Omental fat pad (tissue), 4 donors: ENCODE results near the gene LMAN2L. TPM values are rescaled to one million over a fixed set of nuclear protein-coding genes. Genes with fewer than 3 reads are reported as not detected.

Experiments
- ATAC-seq: fragments of 150-250 bp; one replicate; pipeline ENCODE4 v1.9.1; 2016; ENCODE audit warnings: mild to moderate bottlenecking, moderate library complexity; ENCODE audit not compliant: low FRiP score
- DNase-seq: peaks from one replicate; pipeline ENCODE4 v3.0.0-alpha.2; 2019; ENCODE audit warnings: low spot score
- total RNA-seq, 4 donors: library from RNA; depleted of rRNA; stranded (reverse); fragments of >200 nt; gene quantifications; one replicate each; pipeline ENCODE4 v1.1.0, GENCODE V29; 2016
- TF ChIP-seq, protein P1 (sequence below), 3 donors: fragments of 450-650 bp; IDR thresholded peaks; one replicate each; pipeline ENCODE4 v1.5.1; 2016 to 2017; ENCODE audit warnings: antibody characterized with exemption in 3 of 3, mild to moderate bottlenecking in 3 of 3, moderate library complexity in 2 of 3

LMAN2L gene
- total RNA-seq, 4 donors from 2014 or later: 9.1 to 16.8 (median 11.5) TPM

DNA sequence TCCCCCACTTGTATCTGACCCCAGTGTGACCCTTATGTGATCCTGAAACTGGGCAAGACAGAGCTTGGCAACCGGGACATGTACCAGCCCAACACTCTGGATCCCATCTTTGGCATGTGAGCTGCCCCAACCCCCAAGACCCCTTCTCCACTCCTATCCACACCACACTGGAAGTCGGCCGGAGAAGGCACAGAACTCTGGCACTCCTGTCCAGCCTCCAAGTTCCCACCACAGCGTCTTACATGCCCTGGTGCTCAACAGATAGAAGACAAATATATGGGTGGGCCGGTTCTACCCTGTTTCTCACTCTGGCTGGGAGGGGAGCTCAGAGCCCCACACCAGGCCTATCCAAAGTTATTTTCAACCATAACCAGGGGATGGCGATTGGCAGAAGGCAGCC is 40.8 kb downstream of the LMAN2L start:
- TF ChIP-seq, protein P1, sequence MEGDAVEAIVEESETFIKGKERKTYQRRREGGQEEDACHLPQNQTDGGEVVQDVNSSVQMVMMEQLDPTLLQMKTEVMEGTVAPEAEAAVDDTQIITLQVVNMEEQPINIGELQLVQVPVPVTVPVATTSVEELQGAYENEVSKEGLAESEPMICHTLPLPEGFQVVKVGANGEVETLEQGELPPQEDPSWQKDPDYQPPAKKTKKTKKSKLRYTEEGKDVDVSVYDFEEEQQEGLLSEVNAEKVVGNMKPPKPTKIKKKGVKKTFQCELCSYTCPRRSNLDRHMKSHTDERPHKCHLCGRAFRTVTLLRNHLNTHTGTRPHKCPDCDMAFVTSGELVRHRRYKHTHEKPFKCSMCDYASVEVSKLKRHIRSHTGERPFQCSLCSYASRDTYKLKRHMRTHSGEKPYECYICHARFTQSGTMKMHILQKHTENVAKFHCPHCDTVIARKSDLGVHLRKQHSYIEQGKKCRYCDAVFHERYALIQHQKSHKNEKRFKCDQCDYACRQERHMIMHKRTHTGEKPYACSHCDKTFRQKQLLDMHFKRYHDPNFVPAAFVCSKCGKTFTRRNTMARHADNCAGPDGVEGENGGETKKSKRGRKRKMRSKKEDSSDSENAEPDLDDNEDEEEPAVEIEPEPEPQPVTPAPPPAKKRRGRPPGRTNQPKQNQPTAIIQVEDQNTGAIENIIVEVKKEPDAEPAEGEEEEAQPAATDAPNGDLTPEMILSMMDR (IDR thresholded peaks at IDR 0.05): no peak
- ATAC-seq (no peak), DNase-seq (no peak)

GRCh38 chr2:96698221-96698861 is 41.5 kb downstream of the LMAN2L start:
- TF ChIP-seq, protein P1 (IDR thresholded peaks at IDR 0.05): no peak
- ATAC-seq: no peak

GRCh38 chr2:96697476-96697875 is 42.4 kb downstream of the LMAN2L start:
- DNase-seq (no peak), ATAC-seq (no peak)
- TF ChIP-seq, protein P1 (IDR thresholded peaks at IDR 0.05): no peak

More at GRCh38 chr2:96698221-96698861, 41.5 kb downstream of the LMAN2L start:
- DNase-seq: no peak

DNA sequence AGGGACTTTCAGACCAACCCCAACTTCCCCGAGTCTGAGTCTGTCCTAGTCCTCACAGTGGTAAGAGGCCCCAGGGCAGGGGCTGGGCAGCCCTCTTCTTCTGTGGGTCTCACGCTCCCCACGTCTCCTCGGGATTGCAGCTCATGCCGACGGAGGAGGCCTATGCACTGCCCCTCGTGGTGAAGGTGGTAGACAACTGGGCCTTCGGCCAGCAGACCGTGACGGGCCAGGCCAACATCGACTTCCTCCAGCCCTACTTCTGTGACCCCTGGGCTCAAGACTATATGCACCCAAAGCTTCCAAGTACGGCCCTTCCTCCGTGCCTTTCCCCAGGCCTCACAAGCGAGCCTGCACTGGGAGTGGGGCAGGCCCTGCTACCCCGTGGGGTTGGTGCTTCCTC is 44.3 kb downstream of the LMAN2L start:
- TF ChIP-seq, protein P1 (IDR thresholded peaks at IDR 0.05): no peak
- DNase-seq: no peak

DNA sequence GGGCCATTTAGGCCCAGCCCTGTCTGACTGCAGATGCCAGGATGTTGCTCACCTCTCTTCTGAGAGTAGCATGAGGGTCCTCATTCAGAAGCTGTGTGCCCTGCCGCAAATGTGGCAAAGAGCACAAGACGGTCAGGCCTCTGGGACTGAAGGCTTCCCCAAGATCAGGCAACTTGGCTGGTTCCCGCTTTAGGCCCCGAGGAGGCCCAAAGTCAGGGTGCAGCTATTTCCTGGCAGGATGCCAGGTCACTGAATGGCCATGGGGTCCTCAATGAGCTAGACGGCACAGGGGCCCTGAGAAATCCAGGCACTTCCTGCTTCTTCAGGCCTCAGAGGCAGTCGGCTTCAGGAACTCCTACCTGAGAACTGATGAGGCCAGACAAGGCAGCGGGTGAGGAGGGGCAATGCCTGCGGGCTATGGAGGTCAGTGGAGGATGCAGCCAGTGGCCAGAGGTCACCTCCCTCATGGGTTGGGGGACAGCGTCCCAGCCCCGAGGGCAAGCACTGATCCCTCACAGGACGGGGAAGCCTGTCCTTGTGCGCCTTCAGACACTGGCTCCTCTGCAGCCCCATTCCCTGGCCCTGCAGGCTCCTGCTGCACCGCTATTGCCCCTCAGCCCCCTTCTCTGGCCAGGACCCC is 44.9 kb downstream of the LMAN2L start:
- TF ChIP-seq, protein P1 (IDR thresholded peaks at IDR 0.05): no peak
- no peak for DNase-seq

More for the DNA sequence above, 44.3 kb downstream of the LMAN2L start:
- no peak for ATAC-seq

GRCh38 chr2:96694279-96694678 is 45.6 kb downstream of the LMAN2L start:
- DNase-seq (no peak), ATAC-seq (no peak)

More for the DNA sequence above, 44.9 kb downstream of the LMAN2L start:
- no peak for ATAC-seq

More at GRCh38 chr2:96694279-96694678, 45.6 kb downstream of the LMAN2L start:
- TF ChIP-seq, protein P1 (IDR thresholded peaks at IDR 0.05): no peak
